Measurements from ENCODE around the gene RSPH3.
A peak's percentile ranks its signal among the peaks of the same experiment; 100 is the strongest.
"Not testable (repeated sequence)": the region's sequence is repeated elsewhere in the genome, so short reads cannot be mapped to it uniquely, and the experiment has no call there.

Gene RSPH3

DNA sequence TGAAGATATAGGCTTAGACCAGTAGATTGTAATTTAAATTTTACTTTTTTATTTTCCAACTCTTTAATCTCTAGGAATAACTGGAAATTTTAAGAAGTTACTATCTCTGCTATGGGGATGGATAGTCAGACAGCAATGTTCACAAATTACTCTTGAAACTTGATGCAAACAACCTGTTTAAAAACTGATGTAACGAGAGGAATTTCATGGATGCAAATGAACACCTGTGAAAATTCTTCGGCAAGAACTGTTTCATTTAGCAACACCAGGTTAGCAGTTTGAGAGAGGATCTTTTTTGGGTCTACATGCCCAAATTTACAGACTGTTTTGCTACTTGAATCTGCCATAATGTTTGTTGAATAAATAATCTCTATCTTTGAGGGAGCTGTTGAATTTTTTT is 20.0 kb upstream of the RSPH3 start:
- no peak for DNase-seq

GRCh38 chr6:159017757-159018559 is 18.0 kb upstream of the RSPH3 start:
- no peak for DNase-seq

- DNase-seq = no peak
Observed at GRCh38 chr6:159014406-159014805, 14.4 kb upstream of the RSPH3 start.

DNA sequence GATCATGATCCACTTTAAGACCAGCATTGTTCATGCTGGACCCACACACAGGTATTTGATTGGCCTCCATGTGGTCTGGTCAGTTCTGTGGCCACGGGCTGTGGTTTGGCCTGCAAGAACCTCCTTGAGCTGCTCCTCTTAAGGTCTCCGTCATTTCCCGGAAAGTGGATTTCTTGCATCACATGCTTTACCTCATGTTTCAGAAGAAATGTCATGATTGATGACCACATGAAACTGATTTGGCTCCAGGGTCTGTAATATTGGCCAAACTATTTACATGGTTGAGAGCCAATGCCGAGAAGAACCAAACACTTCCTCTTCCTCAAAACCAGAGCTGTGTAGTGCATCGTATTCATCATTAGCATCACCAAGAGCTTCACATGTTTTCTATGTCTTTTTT is 13.2 kb upstream of the RSPH3 start:
- DNase-seq = no peak

- DNase-seq = no peak
Observed at GRCh38 chr6:159012201-159012600, 12.2 kb upstream of the RSPH3 start.

- DNase-seq = not testable (repeated sequence)
Observed at GRCh38 chr6:159010037-159010612, 10.1 kb upstream of the RSPH3 start.

- DNase-seq = peak; percentile 17
Observed at GRCh38 chr6:159008656-159009288, 8.8 kb upstream of the RSPH3 start.

DNA sequence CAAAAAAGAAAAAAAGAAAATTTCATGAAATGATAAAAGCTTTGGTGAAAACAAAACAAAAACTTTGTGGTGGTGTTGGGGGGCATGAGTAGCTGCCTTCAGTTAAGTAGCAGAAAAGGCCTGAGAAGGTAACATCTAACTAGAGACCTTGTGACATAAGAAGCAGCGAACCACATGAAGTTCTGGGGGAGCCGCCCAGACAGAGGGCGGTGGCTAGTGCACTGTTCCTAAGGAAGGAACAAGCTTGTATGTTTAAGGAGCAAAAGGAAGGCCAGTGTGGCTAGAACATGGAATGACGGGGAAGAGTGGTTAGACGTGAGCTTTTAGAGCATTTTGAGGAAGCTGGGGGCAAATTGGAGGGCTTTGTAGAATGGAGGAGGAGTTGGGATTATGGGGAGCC is 7.5 kb upstream of the RSPH3 start:
- no peak for DNase-seq

- DNase-seq = no peak
Observed at GRCh38 chr6:159005436-159005835, 5.4 kb upstream of the RSPH3 start.

- DNase-seq = no peak
Observed at GRCh38 chr6:159004592-159004991, 4.6 kb upstream of the RSPH3 start.

- no peak for DNase-seq
Observed at GRCh38 chr6:159002432-159003155, 2.6 kb upstream of the RSPH3 start.

GRCh38 chr6:158999154-158999665 is 792 bp downstream of the RSPH3 start:
- DNase-seq = no peak

DNA sequence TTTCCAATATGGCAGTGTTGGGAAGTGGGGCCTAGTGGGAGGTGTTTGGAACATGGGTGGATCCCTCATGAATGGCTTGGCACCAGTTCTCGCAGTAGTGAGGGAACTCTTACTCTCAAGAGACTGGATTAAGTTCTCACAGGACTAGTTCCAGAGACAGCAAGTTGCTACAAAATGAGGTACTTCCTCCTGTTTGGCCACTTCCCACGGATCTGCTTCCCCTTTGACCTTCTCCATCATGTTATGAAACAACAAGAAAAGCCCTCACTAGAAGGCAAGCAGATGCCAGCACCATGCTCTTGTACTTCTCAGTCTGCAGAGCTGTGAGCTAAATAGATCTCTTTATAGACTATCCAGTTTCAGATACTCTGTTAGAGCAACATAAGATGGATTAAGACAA is 3.1 kb downstream of the RSPH3 start:
- no peak for DNase-seq

- no peak for DNase-seq
Observed at GRCh38 chr6:158993639-158994038, 6.4 kb downstream of the RSPH3 start.

- no peak for DNase-seq
Observed at GRCh38 chr6:158991017-158991723, 8.8 kb downstream of the RSPH3 start.

GRCh38 chr6:158989711-158990110 is 10.3 kb downstream of the RSPH3 start:
- DNase-seq = not testable (repeated sequence)

- DNase-seq = no peak
Observed at GRCh38 chr6:158988477-158988876, 11.5 kb downstream of the RSPH3 start.

GRCh38 chr6:158987657-158988056 is 12.3 kb downstream of the RSPH3 start:
- no peak for DNase-seq

- no peak for DNase-seq
Observed at GRCh38 chr6:158978757-158979156, 21.2 kb downstream of the RSPH3 start.

DNA sequence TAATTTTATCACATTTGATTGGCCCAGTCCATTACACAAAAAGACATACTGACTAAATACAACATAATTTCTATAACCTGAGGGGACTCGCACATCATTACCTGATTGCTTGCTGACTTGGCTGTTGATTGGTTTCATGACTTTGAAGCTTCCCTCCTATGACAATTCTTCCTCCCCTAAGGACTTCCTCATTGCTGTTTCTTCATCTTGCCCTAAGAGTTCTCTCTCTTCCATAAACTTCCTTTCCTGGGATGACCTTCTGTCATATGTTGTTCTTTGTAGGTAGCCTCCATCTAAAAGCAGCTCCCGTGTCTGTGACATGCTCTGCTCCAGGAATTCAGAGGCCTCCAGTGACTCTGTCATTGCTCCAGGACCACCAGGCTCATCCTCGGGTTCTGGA is 22.6 kb downstream of the RSPH3 start:
- DNase-seq = no peak

DNA sequence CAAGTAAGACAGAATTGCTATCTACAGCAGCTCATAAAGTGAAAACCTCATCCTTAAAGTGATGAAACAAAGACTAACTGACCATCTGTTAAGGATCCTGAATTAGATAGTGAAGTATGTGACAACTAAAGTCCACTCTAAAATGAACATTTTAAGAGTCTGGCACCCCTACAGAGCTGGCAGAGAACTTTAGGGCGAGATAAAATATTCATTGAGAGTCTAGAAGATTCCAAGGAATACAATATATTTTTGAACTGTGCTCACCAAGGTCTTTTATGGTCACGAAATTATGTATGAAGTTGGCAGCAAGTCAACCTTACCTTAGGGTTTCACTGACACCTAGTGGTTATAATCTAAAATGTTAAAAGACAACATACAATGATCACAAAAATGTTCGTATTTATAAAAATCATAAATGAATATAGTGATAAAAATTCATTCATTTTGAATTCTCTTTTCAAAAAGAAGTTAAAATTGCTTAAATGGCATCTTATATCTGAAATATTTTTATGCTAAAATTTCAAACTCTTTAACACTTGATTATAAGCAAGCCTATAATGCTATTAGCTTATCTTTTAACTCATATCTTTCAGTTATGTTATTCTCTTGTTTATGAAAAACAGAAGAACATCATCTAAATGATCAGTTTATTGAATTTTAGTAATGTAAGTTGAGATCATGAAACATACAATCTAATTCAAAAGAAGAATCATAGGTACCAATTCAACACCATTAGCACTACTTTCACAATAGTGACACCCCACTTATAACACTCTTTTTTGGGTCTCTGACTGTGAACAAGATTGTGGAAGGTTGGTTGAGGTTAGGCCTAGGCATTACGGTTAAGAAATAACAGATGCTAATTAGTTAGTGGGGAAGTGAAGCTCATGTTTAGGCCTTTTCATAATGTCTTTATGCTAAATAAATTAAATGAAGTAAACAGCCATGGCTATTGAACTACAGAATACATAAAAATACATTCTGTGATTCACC is 27.5 kb downstream of the RSPH3 start:
- peak; percentile 73 for DNase-seq

Measured in NCI-H1694 treated with DMSO at 0.1 percent for 48 hours (cell line).